Fibroblast of lung (primary cell): ENCODE results near the gene NEFH.

Experiments used
- CTCF ChIP-seq, 2 donors: IDR thresholded peaks in 1 of 2; conservative IDR thresholded peaks in 1 of 2; 1 replicate in 1 of 2; 2 replicates in 1 of 2; pipeline ENCODE4 v1.5.1; 2011 to 2012; ENCODE audit warnings: low read length in 2 of 2, control low read depth in 1 of 2, inconsistent platforms in 1 of 2, low read depth in 1 of 2, mild to moderate bottlenecking in 1 of 2
- EZH2 ChIP-seq: IDR thresholded peaks from 2 replicates; pipeline ENCODE4 v1.5.1; 2012; ENCODE audit warnings: low read length, control low read depth, mild to moderate bottlenecking; ENCODE audit errors: missing control alignments

DNA sequence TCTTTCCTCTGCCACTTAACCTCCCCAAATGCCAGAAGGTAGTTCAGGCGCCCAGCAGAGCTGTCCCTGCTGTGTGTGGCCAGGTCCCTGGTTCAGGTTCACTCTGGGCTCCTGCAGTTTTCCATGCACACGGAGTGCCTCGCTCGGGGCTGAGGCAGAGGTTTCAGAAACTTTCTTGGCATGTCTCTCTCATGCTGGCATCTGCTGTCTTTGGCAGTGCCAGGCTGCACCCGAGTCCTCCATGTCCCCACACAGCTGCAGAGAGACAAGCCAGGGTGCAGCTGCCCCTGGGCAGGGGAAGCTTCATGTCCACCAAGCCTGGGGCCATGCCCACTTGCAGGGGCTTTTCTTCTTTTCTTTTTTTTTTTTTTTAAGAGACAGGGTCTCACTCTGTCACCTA, 7.0 kb upstream of the NEFH start:
- no peak for TF ChIP-seq CTCF (conservative IDR thresholded peaks at IDR 0.05 in 1 of 2, IDR thresholded peaks at IDR 0.05 in 1 of 2; ENCODE audit: low read depth in 1 of 2, low read length in 2 of 2)
- no peak for TF ChIP-seq EZH2
